Osteocyte (in vitro differentiated cells): ENCODE measurements around the gene KIAA1958. TPM values are rescaled to one million over a fixed set of nuclear protein-coding genes. Genes with fewer than 3 reads are reported as not detected.

Source experiments
- DNase-seq: peaks from one replicate; pipeline ENCODE4 v3.0.0; 2021; ENCODE audit warnings: mixed read lengths; ENCODE audit not compliant: unreplicated experiment; ENCODE audit errors: extremely low spot score
- H3K27ac Mint-ChIP-seq: one replicate; pipeline ENCODE4 v1.8.0; 2021; ENCODE audit warnings: mild to moderate bottlenecking, mixed read lengths; ENCODE audit not compliant: unreplicated experiment
- H3K27me3 Mint-ChIP-seq: one replicate; pipeline ENCODE4 v1.8.0; 2021; ENCODE audit warnings: mixed read lengths; ENCODE audit not compliant: unreplicated experiment
- H3K36me3 Mint-ChIP-seq: one replicate; pipeline ENCODE4 v1.8.0; 2021; ENCODE audit warnings: mixed read lengths; ENCODE audit not compliant: unreplicated experiment
- H3K4me1 Mint-ChIP-seq: one replicate; pipeline ENCODE4 v1.8.0; 2021; ENCODE audit warnings: mixed read lengths; ENCODE audit not compliant: unreplicated experiment
- H3K4me3 Mint-ChIP-seq: one replicate; pipeline ENCODE4 v1.8.0; 2021; ENCODE audit warnings: mild to moderate bottlenecking, moderate library complexity, mixed read lengths; ENCODE audit not compliant: unreplicated experiment
- H3K9me3 Mint-ChIP-seq: one replicate; pipeline ENCODE4 v1.8.0; 2021; ENCODE audit warnings: mixed read lengths; ENCODE audit not compliant: unreplicated experiment
- CTCF ChIP-seq: fragments of 200-600 bp; sonication (generic); IDR thresholded peaks from 2 replicates; pipeline ENCODE4 v1.5.0; 2021; ENCODE audit warnings: antibody characterized with exemption, mild to moderate bottlenecking, moderate library complexity
- total RNA-seq: library from RNA; stranded (reverse); gene quantifications from 2 replicates; pipeline ENCODE4 v1.2.1, GENCODE V29; 2021

Gene KIAA1958
- total RNA-seq, 1 donor from 2014 or later = 4.9 TPM

GRCh38 chr9:112608851-112609250 lies 122.2 kb downstream of the KIAA1958 start:
- H3K4me1 Mint-ChIP-seq = no peaks in the 10 kb centered on the region
- no peaks in the 10 kb centered on the region for H3K36me3 Mint-ChIP-seq
- no peak overlapping the region for H3K27ac Mint-ChIP-seq
- no peak overlapping the region for H3K4me3 Mint-ChIP-seq
- H3K27me3 Mint-ChIP-seq = no peaks in the 10 kb centered on the region
- DNase-seq = no peak
- H3K9me3 Mint-ChIP-seq = no peaks in the 10 kb centered on the region
- TF ChIP-seq CTCF = no peak

- peaks cover 2% of the 10 kb centered on the region for H3K4me1 Mint-ChIP-seq
- H3K9me3 Mint-ChIP-seq = no peaks in the 10 kb centered on the region
- no peaks in the 10 kb centered on the region for H3K27me3 Mint-ChIP-seq
- no peak overlapping the region for H3K4me3 Mint-ChIP-seq
- DNase-seq = no peak
- H3K36me3 Mint-ChIP-seq = no peaks in the 10 kb centered on the region
- no peak overlapping the region for H3K27ac Mint-ChIP-seq
- no peak for TF ChIP-seq CTCF
Observed at GRCh38 chr9:112615584-112616266, 129.1 kb downstream of the KIAA1958 start.

- Mint-ChIP-seq H3K36me3 (no peaks in the 10 kb centered on the region), H3K27ac (no peak overlapping the region), H3K27me3 (no peaks in the 10 kb centered on the region), H3K4me3 (no peak overlapping the region), H3K9me3 (no peaks in the 10 kb centered on the region), H3K4me1 (peaks cover 2% of the 10 kb centered on the region)
- DNase-seq = no peak
- TF ChIP-seq CTCF = no peak
Observed at GRCh38 chr9:112617371-112617770, 130.7 kb downstream of the KIAA1958 start.

GRCh38 chr9:112618385-112619009 lies 131.9 kb downstream of the KIAA1958 start:
- H3K27me3 Mint-ChIP-seq = no peaks in the 10 kb centered on the region
- no peak overlapping the region for H3K27ac Mint-ChIP-seq
- H3K4me1 Mint-ChIP-seq = peaks cover 2% of the 10 kb centered on the region
- TF ChIP-seq CTCF = no peak
- H3K4me3 Mint-ChIP-seq = no peak overlapping the region
- no peak for DNase-seq
- no peaks in the 10 kb centered on the region for H3K36me3 Mint-ChIP-seq
- H3K9me3 Mint-ChIP-seq = no peaks in the 10 kb centered on the region

- no peak overlapping the region for H3K27ac Mint-ChIP-seq
- H3K27me3 Mint-ChIP-seq = no peaks in the 10 kb centered on the region
- no peak for DNase-seq
- no peak for TF ChIP-seq CTCF
- H3K36me3 Mint-ChIP-seq = no peaks in the 10 kb centered on the region
- H3K4me1 Mint-ChIP-seq = peaks cover 2% of the 10 kb centered on the region
- no peaks in the 10 kb centered on the region for H3K9me3 Mint-ChIP-seq
- H3K4me3 Mint-ChIP-seq = no peak overlapping the region
Observed at GRCh38 chr9:112620388-112620787, 133.8 kb downstream of the KIAA1958 start.
